ENCODE data around the gene ZNF341.
A peak's percentile ranks its signal among the peaks of the same experiment; 100 is the strongest.

ZNF341 gene

DNA sequence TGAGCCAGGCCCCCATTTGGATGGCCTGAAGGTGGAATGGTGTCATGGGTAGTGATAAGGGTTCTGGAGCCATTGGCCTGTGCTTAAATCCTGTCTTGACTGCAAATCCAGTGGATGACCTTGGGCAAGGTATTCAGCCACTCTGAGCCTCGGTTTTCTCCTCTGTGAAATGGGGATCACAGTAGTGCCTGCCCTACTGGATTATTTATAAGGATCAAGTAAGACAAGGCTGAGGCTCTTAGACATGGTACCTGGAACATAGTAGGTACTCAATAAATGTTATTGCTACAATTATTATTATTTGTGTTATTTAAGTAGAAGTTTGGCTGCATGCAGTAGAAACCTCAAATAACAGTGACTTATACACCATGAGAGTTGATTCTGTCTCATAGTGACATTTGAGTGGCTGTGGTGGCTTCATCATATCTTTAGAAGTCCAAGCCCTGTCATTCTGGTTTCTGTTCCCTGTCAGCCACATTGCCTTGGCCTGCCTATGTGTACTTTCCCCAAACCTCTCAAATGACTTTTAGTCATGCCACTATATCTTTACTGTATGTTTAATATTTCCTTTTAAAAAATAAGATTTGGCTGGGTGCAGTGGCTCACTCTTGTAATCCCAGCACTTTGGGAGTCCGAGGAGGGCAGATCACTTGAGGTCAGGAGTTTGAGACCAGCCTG lies 41.8 kb downstream of the ZNF341 start:
- Histone ChIP-seq H4K20me1 (no peaks in the 10 kb centered on the region), H3K4me1 (peaks cover 7 to 17% (median 9%) of the 10 kb centered on the region in 10 experiments; a peak in 13 of 20 replicates), H3K4me3 (no peak overlapping the region), H3K27ac (peak overlapping the region in 1 of 11 experiments; percentile 7; a peak in 1 of 22 replicates), H3K4me2 (peak overlapping the region in 1 of 11 experiments; percentile 38; a peak in 1 of 22 replicates), H3K36me3 (peaks cover 0 to 36% (median 6%) of the 10 kb centered on the region in 11 experiments; a peak in 12 of 22 replicates), H3K27me3 (no peaks in the 10 kb centered on the region), H3K9me3 (replicated peaks in 1 of 11) (0 out of 22 replicates have a peak, but pooled peaks cover 0 to 2% (median 0%) of the 10 kb centered on the region in 11 experiments), H3K9ac (no peak overlapping the region)
- no peak for TF ChIP-seq Cebpa-rat (IDR thresholded peaks at IDR 0.05)

DNA sequence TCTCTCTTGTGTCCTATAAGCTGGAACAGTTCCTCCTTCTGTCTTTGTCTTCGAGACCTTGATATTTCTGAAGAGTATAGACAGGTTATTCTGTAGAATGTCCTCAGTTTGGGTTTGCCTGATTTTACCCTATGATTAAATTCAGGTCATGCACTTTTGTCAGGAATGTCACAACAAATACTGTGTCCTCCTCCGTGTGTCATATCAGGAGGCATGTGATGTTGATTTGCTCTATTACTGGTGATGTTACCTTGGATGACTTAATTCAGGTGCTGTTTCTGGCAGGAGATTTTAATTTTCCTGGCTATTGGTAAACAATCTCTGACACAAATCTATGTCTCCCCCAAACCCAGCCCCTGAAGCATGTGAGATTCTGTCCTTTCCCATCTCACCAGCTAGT lies 46.0 kb downstream of the ZNF341 start:
- peak overlapping the region in 1 of 11 experiments; percentile 24; a peak in 1 of 22 replicates for H3K9ac ChIP-seq
- no peaks in the 10 kb centered on the region for H4K20me1 ChIP-seq
- H3K27me3 ChIP-seq = no peaks in the 10 kb centered on the region
- peaks cover 22 to 41% (median 28%) of the 10 kb centered on the region in 10 experiments for H3K4me1 ChIP-seq
- peaks cover 0 to 33% (median 13%) of the 10 kb centered on the region in 11 experiments; a peak in 11 of 22 replicates for H3K36me3 ChIP-seq
- TF ChIP-seq Cebpa-rat (IDR thresholded peaks at IDR 0.05) = no peak
- H3K27ac ChIP-seq = peak overlapping the region in 4 of 11 experiments; percentile 12 to 66 (median 57); a peak in 4 of 22 replicates
- H3K4me3 ChIP-seq = no peak overlapping the region
- H3K9me3 ChIP-seq (replicated peaks in 1 of 11) = 0 out of 22 replicates have a peak, but pooled peaks cover 0 to 7% (median 0%) of the 10 kb centered on the region in 11 experiments
- H3K4me2 ChIP-seq = peak overlapping the region in 6 of 11 experiments; percentile 31 to 66 (median 60); a peak in 10 of 22 replicates

DNA sequence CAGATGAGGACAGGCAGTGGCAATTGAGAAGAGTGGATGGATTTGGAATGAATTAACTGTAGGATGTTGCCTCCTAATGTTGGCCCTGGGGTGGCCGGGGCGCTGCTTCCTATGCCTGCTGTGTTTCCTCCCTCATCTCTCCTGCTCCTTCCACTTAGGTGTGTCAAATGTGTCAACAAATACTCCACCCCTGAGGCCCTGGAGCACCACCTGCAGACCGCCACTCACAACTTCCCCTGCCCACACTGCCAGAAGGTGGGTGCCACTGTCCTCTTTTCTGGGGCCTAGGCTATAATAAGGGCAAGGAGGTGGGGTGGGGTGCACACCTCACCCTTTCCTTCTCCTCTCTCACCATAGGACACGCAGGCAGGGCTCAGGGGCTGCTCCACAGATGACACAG lies 49.3 kb downstream of the ZNF341 start:
- Histone ChIP-seq H3K27ac (no peak overlapping the region), H3K4me2 (no peak overlapping the region; a peak in 1 of 22 replicates), H3K9ac (no peak overlapping the region), H3K9me3 (replicated peaks in 1 of 11) (0 out of 22 replicates have a peak, but pooled peaks cover 0 to 7% (median 0%) of the 10 kb centered on the region in 11 experiments), H4K20me1 (no peaks in the 10 kb centered on the region), H3K27me3 (no peaks in the 10 kb centered on the region), H3K4me1 (peaks cover 13 to 45% (median 33%) of the 10 kb centered on the region in 10 experiments), H3K4me3 (no peak overlapping the region), H3K36me3 (peaks cover 0 to 25% (median 9%) of the 10 kb centered on the region in 11 experiments; a peak in 8 of 22 replicates)
- TF ChIP-seq Cebpa-rat (IDR thresholded peaks at IDR 0.05) = no peak

DNA sequence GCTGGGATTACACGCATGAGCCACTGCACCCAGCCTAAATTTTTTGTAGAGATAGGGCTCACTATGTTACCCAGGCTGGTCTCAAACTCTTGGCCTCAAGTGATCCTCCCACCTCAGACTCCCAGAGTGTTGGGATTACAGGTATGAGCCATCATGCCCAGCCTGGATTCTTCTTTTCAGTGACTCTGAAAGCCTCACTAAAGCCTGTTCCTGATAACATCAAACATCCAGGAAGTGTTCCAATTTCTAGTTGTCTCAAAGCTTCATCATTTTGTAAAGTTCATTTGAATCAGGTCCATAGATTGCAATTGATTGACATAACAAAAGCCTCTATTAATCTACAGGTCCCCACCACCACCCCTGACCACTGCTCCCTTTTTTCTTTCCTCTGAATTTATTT lies 50.1 kb downstream of the ZNF341 start:
- no peak overlapping the region for H3K9ac ChIP-seq
- no peak for TF ChIP-seq Cebpa-rat (IDR thresholded peaks at IDR 0.05)
- H3K4me2 ChIP-seq = no peak overlapping the region
- peaks cover 13 to 49% (median 39%) of the 10 kb centered on the region in 10 experiments for H3K4me1 ChIP-seq
- H3K27me3 ChIP-seq = no peaks in the 10 kb centered on the region
- no peak overlapping the region for H3K27ac ChIP-seq
- H3K36me3 ChIP-seq = peaks cover 0 to 20% (median 9%) of the 10 kb centered on the region in 11 experiments; a peak in 8 of 22 replicates
- no peak overlapping the region for H3K4me3 ChIP-seq
- H4K20me1 ChIP-seq = no peaks in the 10 kb centered on the region
- H3K9me3 ChIP-seq (replicated peaks in 1 of 11) = 0 out of 22 replicates have a peak, but pooled peaks cover 0 to 7% (median 0%) of the 10 kb centered on the region in 11 experiments

DNA sequence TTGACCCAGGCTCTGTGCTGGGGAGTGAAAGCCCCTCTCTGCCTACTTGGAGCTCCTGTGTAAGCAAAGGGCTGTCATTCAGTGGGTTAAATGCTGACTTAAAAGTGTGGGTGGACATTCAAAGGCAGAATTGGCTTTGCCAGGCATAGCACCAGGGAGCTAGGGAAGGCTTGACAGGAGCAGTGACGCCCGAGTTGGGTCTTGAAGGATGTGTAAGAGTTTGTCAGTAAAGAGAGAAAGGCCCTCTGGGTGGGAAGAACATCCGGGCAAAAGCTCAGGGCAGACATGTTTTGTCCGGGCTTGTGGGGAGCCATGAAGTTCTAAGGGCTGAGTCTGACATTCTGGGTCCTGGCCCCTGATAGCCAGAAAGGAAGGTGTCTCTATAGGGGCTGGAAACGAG lies 51.5 kb downstream of the ZNF341 start:
- H3K27me3 ChIP-seq = no peaks in the 10 kb centered on the region
- H3K4me1 ChIP-seq = peaks cover 19 to 53% (median 42%) of the 10 kb centered on the region in 10 experiments
- H3K4me3 ChIP-seq = no peak overlapping the region
- no peak overlapping the region for H3K4me2 ChIP-seq
- no peaks in the 10 kb centered on the region for H4K20me1 ChIP-seq
- H3K27ac ChIP-seq = no peak overlapping the region
- no peak for TF ChIP-seq Cebpa-rat (IDR thresholded peaks at IDR 0.05)
- H3K9ac ChIP-seq = no peak overlapping the region
- H3K36me3 ChIP-seq = peaks cover 0 to 20% (median 9%) of the 10 kb centered on the region in 11 experiments; a peak in 8 of 22 replicates
- H3K9me3 ChIP-seq (replicated peaks in 1 of 11) = 0 out of 22 replicates have a peak, but pooled peaks cover 0 to 7% (median 0%) of the 10 kb centered on the region in 11 experiments

DNA sequence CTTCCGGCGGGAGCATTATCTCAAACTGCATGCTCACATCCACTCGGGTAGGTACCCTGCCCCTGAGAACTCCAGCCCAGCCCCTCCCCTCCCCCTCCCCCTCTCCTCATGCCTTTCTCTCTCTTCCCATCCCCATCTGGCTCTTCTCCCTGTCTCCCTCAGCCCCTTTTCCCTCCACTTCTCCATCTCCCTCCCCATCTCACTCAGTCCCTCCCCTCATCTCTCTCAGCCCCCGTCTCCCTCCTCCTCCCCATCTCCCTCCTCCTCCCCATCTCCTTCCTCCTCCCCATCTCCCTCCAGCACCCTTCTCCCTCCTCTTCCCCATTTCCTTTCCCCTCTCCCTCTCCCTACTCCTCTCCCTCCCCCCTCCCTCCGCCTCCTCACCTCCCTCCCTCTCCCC lies 52.0 kb downstream of the ZNF341 start:
- Histone ChIP-seq H3K36me3 (peaks cover 0 to 20% (median 9%) of the 10 kb centered on the region in 11 experiments; a peak in 8 of 22 replicates), H3K4me3 (no peak overlapping the region), H3K9me3 (replicated peaks in 1 of 11) (0 out of 22 replicates have a peak, but pooled peaks cover 0 to 3% (median 0%) of the 10 kb centered on the region in 11 experiments), H3K27ac (no peak overlapping the region), H3K27me3 (no peaks in the 10 kb centered on the region), H3K9ac (no peak overlapping the region), H4K20me1 (no peaks in the 10 kb centered on the region), H3K4me1 (peaks cover 19 to 47% (median 37%) of the 10 kb centered on the region in 10 experiments), H3K4me2 (no peak overlapping the region)
- no peak for TF ChIP-seq Cebpa-rat (IDR thresholded peaks at IDR 0.05)

DNA sequence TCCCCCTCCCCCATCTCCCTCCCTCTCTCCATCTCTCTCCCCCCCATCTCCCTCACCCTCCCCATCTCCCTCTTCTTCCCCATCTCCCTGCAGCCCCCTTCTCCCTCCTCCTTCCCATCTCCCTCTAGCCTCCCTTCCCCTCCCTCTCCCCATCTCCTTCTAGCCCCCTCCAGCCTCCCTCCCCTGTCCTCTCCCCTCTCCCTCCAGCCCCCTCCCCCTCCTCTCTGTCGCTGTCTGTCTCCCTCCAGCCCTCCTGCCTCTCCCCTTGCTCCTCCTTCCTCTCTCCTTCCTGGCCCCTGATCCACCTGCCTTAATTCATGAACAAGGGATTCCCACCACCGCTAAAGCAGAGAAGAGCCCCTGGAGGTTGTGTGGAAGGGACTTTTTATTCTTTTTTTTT lies 52.4 kb downstream of the ZNF341 start:
- Histone ChIP-seq H3K9me3 (replicated peaks in 1 of 11) (no peaks in the 10 kb centered on the region), H3K9ac (no peak overlapping the region), H3K36me3 (peaks cover 0 to 20% (median 9%) of the 10 kb centered on the region in 11 experiments; a peak in 8 of 22 replicates), H4K20me1 (no peaks in the 10 kb centered on the region), H3K27ac (no peak overlapping the region), H3K4me3 (no peak overlapping the region), H3K4me2 (no peak overlapping the region), H3K4me1 (peaks cover 15 to 43% (median 33%) of the 10 kb centered on the region in 10 experiments), H3K27me3 (no peaks in the 10 kb centered on the region)
- TF ChIP-seq Cebpa-rat (IDR thresholded peaks at IDR 0.05) = no peak

DNA sequence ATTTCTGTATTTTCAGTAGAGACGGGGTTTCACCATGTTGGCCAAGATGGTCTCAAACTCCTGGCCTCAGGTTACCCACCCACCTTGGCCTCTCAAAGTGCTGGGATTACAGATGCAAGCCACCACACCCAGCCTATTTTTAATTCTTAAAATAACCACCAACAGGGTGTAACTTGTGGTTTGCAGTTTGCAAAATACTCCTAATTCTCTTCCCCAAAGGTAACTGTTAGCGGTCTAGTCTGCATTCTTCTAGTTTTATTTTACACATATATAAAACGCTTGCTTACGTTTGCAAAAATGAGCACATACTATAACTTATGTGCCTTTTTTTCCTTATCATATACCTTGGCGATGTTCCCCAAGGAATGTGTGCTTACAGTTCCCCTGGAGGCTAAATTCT lies 53.7 kb downstream of the ZNF341 start:
- Histone ChIP-seq H3K4me2 (peak overlapping the region in 5 of 11 experiments; percentile 3 to 29 (median 19); a peak in 5 of 22 replicates), H3K4me1 (peaks cover 7 to 33% (median 21%) of the 10 kb centered on the region in 10 experiments; a peak in 19 of 20 replicates)

More for the DNA sequence above, 53.7 kb downstream of the ZNF341 start:
- Histone ChIP-seq H4K20me1 (no peaks in the 10 kb centered on the region), H3K36me3 (peaks cover 0 to 20% (median 9%) of the 10 kb centered on the region in 11 experiments; a peak in 8 of 22 replicates), H3K9ac (no peak overlapping the region), H3K4me3 (no peak overlapping the region), H3K9me3 (replicated peaks in 1 of 11) (no peaks in the 10 kb centered on the region), H3K27ac (no peak overlapping the region), H3K27me3 (no peaks in the 10 kb centered on the region)
- no peak for TF ChIP-seq Cebpa-rat (IDR thresholded peaks at IDR 0.05)

All from BLaER1 treated with 17β-estradiol and CSF1 and Interleukin-3, amounts not matched to agents 10 nM and 100 nM (cell line).